Adrenal gland (tissue), 5 donors: Measurements from ENCODE around the gene RRBP1.

Source experiments
- POLR2A ChIP-seq, 2 donors: fragments of 450-650 bp; IDR thresholded peaks; one replicate each; pipeline ENCODE4 v1.6.1; 2017; ENCODE audit warnings: antibody characterized with exemption in 2 of 2, mild to moderate bottlenecking in 2 of 2, moderate library complexity in 1 of 2
- TF ChIP-seq, protein P1 (sequence below), 6 experiments: fragments of 450-650 bp in 4 of 6; fragments of 200-600 bp in 2 of 6; sonication (generic) in 1 of 6; IDR thresholded peaks; 1 replicate in 5 of 6; 2 replicates in 1 of 6; pipeline versions ENCODE4 v1.5.1 to v1.8.0; 2016 to 2021; ENCODE audit warnings: antibody characterized with exemption in 6 of 6, mild to moderate bottlenecking in 2 of 6, moderate library complexity in 1 of 6
- donor health status: DM: no; HTN: no; CAD: no.

DNA sequence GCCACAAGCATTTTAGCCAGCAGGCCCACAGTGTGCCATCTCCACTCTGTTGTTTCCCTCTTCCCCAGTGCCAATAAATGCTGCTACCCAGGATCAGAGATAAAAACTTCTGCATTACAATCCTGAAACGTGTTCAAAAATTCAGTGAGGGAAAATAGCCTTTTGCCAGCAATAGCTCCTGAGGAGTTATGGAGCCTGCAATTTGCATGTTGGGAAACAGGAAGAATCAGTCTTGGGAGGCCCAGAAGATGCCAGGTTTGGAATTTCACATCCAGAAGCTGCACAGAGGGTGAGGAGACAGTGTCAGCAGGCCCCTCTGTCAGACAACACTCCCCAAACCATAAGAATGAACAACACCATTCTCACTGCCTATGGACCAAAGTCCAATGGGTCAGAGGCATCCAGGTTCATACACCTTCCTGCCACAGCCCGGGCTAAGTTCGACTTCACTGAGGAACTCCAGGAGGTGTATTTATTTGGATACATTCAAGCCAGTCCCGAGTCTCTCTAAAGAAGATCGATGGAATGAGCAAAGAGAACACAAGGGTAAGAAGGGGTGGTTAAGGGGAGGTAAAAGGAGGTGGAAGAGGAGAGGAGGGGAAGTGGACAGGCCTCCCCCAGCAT is 20.8 kb downstream of the RRBP1 start:
- no peak for TF ChIP-seq POLR2A (IDR thresholded peaks at IDR 0.05)
- TF ChIP-seq, protein P1, sequence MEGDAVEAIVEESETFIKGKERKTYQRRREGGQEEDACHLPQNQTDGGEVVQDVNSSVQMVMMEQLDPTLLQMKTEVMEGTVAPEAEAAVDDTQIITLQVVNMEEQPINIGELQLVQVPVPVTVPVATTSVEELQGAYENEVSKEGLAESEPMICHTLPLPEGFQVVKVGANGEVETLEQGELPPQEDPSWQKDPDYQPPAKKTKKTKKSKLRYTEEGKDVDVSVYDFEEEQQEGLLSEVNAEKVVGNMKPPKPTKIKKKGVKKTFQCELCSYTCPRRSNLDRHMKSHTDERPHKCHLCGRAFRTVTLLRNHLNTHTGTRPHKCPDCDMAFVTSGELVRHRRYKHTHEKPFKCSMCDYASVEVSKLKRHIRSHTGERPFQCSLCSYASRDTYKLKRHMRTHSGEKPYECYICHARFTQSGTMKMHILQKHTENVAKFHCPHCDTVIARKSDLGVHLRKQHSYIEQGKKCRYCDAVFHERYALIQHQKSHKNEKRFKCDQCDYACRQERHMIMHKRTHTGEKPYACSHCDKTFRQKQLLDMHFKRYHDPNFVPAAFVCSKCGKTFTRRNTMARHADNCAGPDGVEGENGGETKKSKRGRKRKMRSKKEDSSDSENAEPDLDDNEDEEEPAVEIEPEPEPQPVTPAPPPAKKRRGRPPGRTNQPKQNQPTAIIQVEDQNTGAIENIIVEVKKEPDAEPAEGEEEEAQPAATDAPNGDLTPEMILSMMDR (IDR thresholded peaks at IDR 0.05), result no peak
